Naive B cell (primary cell): ENCODE data around the gene ZNF438. TPM values are rescaled to one million over a fixed set of nuclear protein-coding genes. Genes with fewer than 3 reads are reported as not detected.
A peak's percentile ranks its signal among the peaks of the same experiment; 100 is the strongest.
"Not testable (repeated sequence)": the region's sequence is repeated elsewhere in the genome, so short reads cannot be mapped to it uniquely, and the experiment has no call there.

Experiments
- ATAC-seq, 2 donors: fragments of 150-1000 bp; cut with Tn5 transposase; 2 replicates each; pipeline ENCODE4 v1.10.0; 2021; ENCODE audit warnings: low read depth in 2 of 2, mild to moderate bottlenecking in 2 of 2, moderate library complexity in 2 of 2
- DNase-seq: peaks from one replicate; pipeline ENCODE4 v3.0.0; 2022
- H3K27ac Mint-ChIP-seq, 6 donors: one replicate each; pipeline ENCODE4 v1.8.0; 2020 to 2022; ENCODE audit warnings: mild to moderate bottlenecking in 6 of 6, mixed read lengths in 6 of 6, moderate library complexity in 5 of 6, inconsistent platforms in 2 of 6
- H3K27me3 Mint-ChIP-seq, 3 donors: one replicate each; pipeline ENCODE4 v1.8.0; 2021 to 2022; ENCODE audit warnings: mixed read lengths in 3 of 3, mild to moderate bottlenecking in 1 of 3
- H3K36me3 Mint-ChIP-seq, 2 donors: one replicate each; pipeline ENCODE4 v1.8.0; 2020 to 2022; ENCODE audit warnings: mixed read lengths in 2 of 2, inconsistent platforms in 1 of 2, mild to moderate bottlenecking in 1 of 2
- H3K4me1 Mint-ChIP-seq, 3 donors: one replicate each; pipeline ENCODE4 v1.8.0; 2020 to 2022; ENCODE audit warnings: mixed read lengths in 3 of 3, inconsistent platforms in 1 of 3, mild to moderate bottlenecking in 1 of 3, moderate library complexity in 1 of 3
- H3K4me3 Mint-ChIP-seq, 8 donors: one replicate each; pipeline ENCODE4 v1.8.0; 2020 to 2022; ENCODE audit warnings: mild to moderate bottlenecking in 8 of 8, mixed read lengths in 8 of 8, moderate library complexity in 8 of 8, inconsistent platforms in 2 of 8
- H3K9me3 Mint-ChIP-seq, 7 donors: one replicate each; pipeline ENCODE4 v1.8.0; 2020 to 2022; ENCODE audit warnings: mixed read lengths in 7 of 7, mild to moderate bottlenecking in 5 of 7, inconsistent platforms in 2 of 7, moderate library complexity in 1 of 7
- polyA plus RNA-seq, 6 donors: library from polyadenylated mRNA; unstranded; fragments of 300-500 nt; fragmentation: Illumina TruSeq; gene quantifications; one replicate each; pipeline ENCODE4 v1.2.3, GENCODE V29; 2021; ENCODE audit warnings: low read depth in 6 of 6

Gene ZNF438
- polyA plus RNA-seq, 6 donors from 2014 or later, result 2.6 to 5.9 (median 3.4) TPM

GRCh38 chr10:30811276-30812017 is 220.2 kb downstream of the ZNF438 start:
- H3K27me3 Mint-ChIP-seq, result peaks cover 0 to 4% (median 0%) of the 10 kb centered on the region in 3 donors
- no peaks in the 10 kb centered on the region for H3K9me3 Mint-ChIP-seq
- H3K4me1 Mint-ChIP-seq, result no peaks in the 10 kb centered on the region
- H3K27ac Mint-ChIP-seq, result no peak overlapping the region
- DNase-seq (no peak), ATAC-seq (no peak)
- peak overlapping the region in 2 of 8 donors; percentile 30 to 74 for H3K4me3 Mint-ChIP-seq
- no peaks in the 10 kb centered on the region for H3K36me3 Mint-ChIP-seq

GRCh38 chr10:30810416-30810815 is 221.2 kb downstream of the ZNF438 start:
- H3K4me1 Mint-ChIP-seq, result no peaks in the 10 kb centered on the region
- no peak for DNase-seq
- no peaks in the 10 kb centered on the region for H3K9me3 Mint-ChIP-seq
- no peak overlapping the region for H3K27ac Mint-ChIP-seq
- H3K36me3 Mint-ChIP-seq, result no peaks in the 10 kb centered on the region
- ATAC-seq, result no peak
- peaks cover 0 to 4% (median 0%) of the 10 kb centered on the region in 3 donors for H3K27me3 Mint-ChIP-seq
- H3K4me3 Mint-ChIP-seq, result peak overlapping the region in 1 of 8 donors; percentile 72

GRCh38 chr10:30806850-30807249 is 224.8 kb downstream of the ZNF438 start:
- Mint-ChIP-seq H3K27me3 (peaks cover 0 to 4% (median 0%) of the 10 kb centered on the region in 3 donors), H3K4me3 (no peak overlapping the region), H3K4me1 (no peaks in the 10 kb centered on the region), H3K9me3 (no peaks in the 10 kb centered on the region), H3K27ac (no peak overlapping the region), H3K36me3 (no peaks in the 10 kb centered on the region)
- ATAC-seq, result no peak
- DNase-seq, result no peak

- no peak overlapping the region for H3K4me3 Mint-ChIP-seq
- no peak overlapping the region for H3K27ac Mint-ChIP-seq
Measured at GRCh38 chr10:30805061-30805460, 226.6 kb downstream of the ZNF438 start.

GRCh38 chr10:30804478-30805055 is 227.1 kb downstream of the ZNF438 start:
- Mint-ChIP-seq H3K9me3 (no peaks in the 10 kb centered on the region), H3K4me1 (no peaks in the 10 kb centered on the region), H3K27ac (peak overlapping the region in 1 of 6 donors; percentile 58), H3K4me3 (no peak overlapping the region), H3K36me3 (no peaks in the 10 kb centered on the region), H3K27me3 (peaks cover 0 to 4% (median 0%) of the 10 kb centered on the region in 3 donors)
- ATAC-seq, result no peak
- DNase-seq, result no peak

More at GRCh38 chr10:30805061-30805460, 226.6 kb downstream of the ZNF438 start:
- Mint-ChIP-seq H3K27me3 (peaks cover 0 to 4% (median 0%) of the 10 kb centered on the region in 3 donors), H3K9me3 (no peaks in the 10 kb centered on the region), H3K36me3 (no peaks in the 10 kb centered on the region), H3K4me1 (no peaks in the 10 kb centered on the region)
- DNase-seq (no peak), ATAC-seq (no peak)

- Mint-ChIP-seq H3K27ac (peak overlapping the region in 1 of 6 donors; percentile 34), H3K36me3 (no peaks in the 10 kb centered on the region), H3K4me1 (no peaks in the 10 kb centered on the region)
Measured at GRCh38 chr10:30803892-30804322, 227.8 kb downstream of the ZNF438 start.

GRCh38 chr10:30803058-30803457 is 228.6 kb downstream of the ZNF438 start:
- no peak overlapping the region for H3K27ac Mint-ChIP-seq
- H3K4me1 Mint-ChIP-seq, result no peaks in the 10 kb centered on the region
- no peak overlapping the region for H3K4me3 Mint-ChIP-seq
- no peaks in the 10 kb centered on the region for H3K36me3 Mint-ChIP-seq
- DNase-seq (no peak), ATAC-seq (no peak)
- no peaks in the 10 kb centered on the region for H3K9me3 Mint-ChIP-seq
- peaks cover 0 to 4% (median 0%) of the 10 kb centered on the region in 3 donors for H3K27me3 Mint-ChIP-seq

More at GRCh38 chr10:30803892-30804322, 227.8 kb downstream of the ZNF438 start:
- no peaks in the 10 kb centered on the region for H3K9me3 Mint-ChIP-seq
- ATAC-seq (no peak), DNase-seq (no peak)
- H3K4me3 Mint-ChIP-seq, result no peak overlapping the region
- H3K27me3 Mint-ChIP-seq, result peaks cover 0 to 4% (median 0%) of the 10 kb centered on the region in 3 donors

- ATAC-seq (no peak), DNase-seq (no peak)
- Mint-ChIP-seq H3K36me3 (no peaks in the 10 kb centered on the region), H3K27ac (no peak overlapping the region), H3K4me3 (no peak overlapping the region), H3K9me3 (no peaks in the 10 kb centered on the region), H3K4me1 (no peaks in the 10 kb centered on the region), H3K27me3 (peaks cover 0 to 4% (median 0%) of the 10 kb centered on the region in 3 donors)
Measured at GRCh38 chr10:30800368-30800767, 231.3 kb downstream of the ZNF438 start.

- H3K27me3 Mint-ChIP-seq, result peaks cover 0 to 4% (median 0%) of the 10 kb centered on the region in 3 donors
- ATAC-seq, result no peak
Measured at GRCh38 chr10:30798646-30799185, 232.9 kb downstream of the ZNF438 start.

GRCh38 chr10:30795024-30795423 is 236.6 kb downstream of the ZNF438 start:
- ATAC-seq, H3K27me3 Mint-ChIP-seq: not testable (repeated sequence)

More at GRCh38 chr10:30798646-30799185, 232.9 kb downstream of the ZNF438 start:
- no peaks in the 10 kb centered on the region for H3K36me3 Mint-ChIP-seq
- no peak overlapping the region for H3K4me3 Mint-ChIP-seq
- H3K27ac Mint-ChIP-seq, result no peak overlapping the region
- no peaks in the 10 kb centered on the region for H3K9me3 Mint-ChIP-seq
- no peaks in the 10 kb centered on the region for H3K4me1 Mint-ChIP-seq
- no peak for DNase-seq

More at GRCh38 chr10:30795024-30795423, 236.6 kb downstream of the ZNF438 start:
- H3K4me3 Mint-ChIP-seq, DNase-seq, H3K27ac Mint-ChIP-seq, H3K36me3 Mint-ChIP-seq, H3K9me3 Mint-ChIP-seq: not testable (repeated sequence)
- peaks cover 11 to 18% (median 16%) of the 10 kb centered on the region in 3 donors for H3K4me1 Mint-ChIP-seq
